Endothelial cell (in vitro differentiated cells): Measurements from ENCODE around the gene PARP14. TPM values are rescaled to one million over a fixed set of nuclear protein-coding genes. Genes with fewer than 3 reads are reported as not detected.

Experiments
- DNase-seq: peaks from one replicate; pipeline ENCODE4 v3.0.0; 2021; ENCODE audit warnings: low spot score
- H3K27ac Mint-ChIP-seq: one replicate; pipeline ENCODE4 v1.8.0; 2021; ENCODE audit warnings: mixed read lengths, inconsistent platforms; ENCODE audit not compliant: unreplicated experiment
- H3K27me3 Mint-ChIP-seq: one replicate; pipeline ENCODE4 v1.8.0; 2021; ENCODE audit warnings: mild to moderate bottlenecking, moderate library complexity, mixed read lengths, inconsistent platforms; ENCODE audit not compliant: unreplicated experiment
- H3K36me3 Mint-ChIP-seq: one replicate; pipeline ENCODE4 v1.8.0; 2021; ENCODE audit warnings: mild to moderate bottlenecking, low read depth, mixed read lengths, inconsistent platforms; ENCODE audit not compliant: unreplicated experiment
- H3K4me1 Mint-ChIP-seq: one replicate; pipeline ENCODE4 v1.8.0; 2021; ENCODE audit warnings: mild to moderate bottlenecking, mixed read lengths, inconsistent platforms; ENCODE audit not compliant: unreplicated experiment
- H3K4me3 Mint-ChIP-seq: one replicate; pipeline ENCODE4 v1.8.0; 2021; ENCODE audit warnings: mild to moderate bottlenecking, mixed read lengths, inconsistent platforms; ENCODE audit not compliant: unreplicated experiment
- H3K9me3 Mint-ChIP-seq: one replicate; pipeline ENCODE4 v1.8.0; 2021; ENCODE audit warnings: mixed read lengths, inconsistent platforms; ENCODE audit not compliant: unreplicated experiment
- CTCF ChIP-seq: fragments of 200-600 bp; sonication (generic); IDR thresholded peaks from one replicate; pipeline ENCODE4 v1.5.0; 2021; ENCODE audit warnings: antibody characterized with exemption; ENCODE audit not compliant: unreplicated experiment
- total RNA-seq: library from RNA; stranded (reverse); fragmentation: NEBNext Ultra II Directional; extraction: Animal tissue kit (Norgen Biotek cat#: 25700); gene quantifications from one replicate; pipeline ENCODE4 v1.2.1, GENCODE V29; 2021; ENCODE audit not compliant: unreplicated experiment

Gene PARP14
- total RNA-seq, 1 donor from 2014 or later, result 41.9 TPM

- Mint-ChIP-seq H3K9me3 (no peaks in the 10 kb centered on the region), H3K36me3 (no peaks in the 10 kb centered on the region), H3K27me3 (no peaks in the 10 kb centered on the region), H3K4me3 (no peak overlapping the region), H3K27ac (no peak overlapping the region), H3K4me1 (peaks cover 2% of the 10 kb centered on the region)
- no peak for TF ChIP-seq CTCF
- no peak for DNase-seq
Measured at GRCh38 chr3:122671553-122671952, 9.1 kb upstream of the PARP14 start.

- no peak overlapping the region for H3K4me3 Mint-ChIP-seq
Measured at GRCh38 chr3:122674339-122674738, 6.3 kb upstream of the PARP14 start.

DNA sequence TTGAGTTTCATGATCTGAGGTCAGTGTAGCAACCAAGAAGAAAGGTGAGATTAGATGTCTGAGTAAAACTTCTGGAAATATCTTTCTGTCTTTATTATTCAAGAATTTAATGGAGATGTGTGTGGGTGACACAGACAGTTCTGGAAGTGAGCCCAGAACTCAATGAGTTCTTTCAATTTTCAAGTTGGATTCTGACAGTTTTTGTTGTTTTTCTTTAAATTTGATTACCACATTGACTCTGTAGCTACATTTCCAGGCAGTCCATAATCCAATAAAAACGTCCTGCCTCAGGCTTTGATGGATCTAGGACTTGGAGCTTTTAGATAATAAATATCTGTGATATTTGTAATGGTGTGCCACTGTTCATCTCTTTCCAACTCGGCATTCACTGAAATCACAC, 3.9 kb upstream of the PARP14 start:
- Mint-ChIP-seq H3K36me3 (peaks cover 5% of the 10 kb centered on the region), H3K4me3 (no peak overlapping the region), H3K27me3 (peaks cover 15% of the 10 kb centered on the region), H3K4me1 (peaks cover 31% of the 10 kb centered on the region), H3K27ac (no peak overlapping the region), H3K9me3 (no peaks in the 10 kb centered on the region)
- DNase-seq, result no peak
- no peak for TF ChIP-seq CTCF

More at GRCh38 chr3:122674339-122674738, 6.3 kb upstream of the PARP14 start:
- H3K36me3 Mint-ChIP-seq, result no peaks in the 10 kb centered on the region
- no peak for DNase-seq
- no peaks in the 10 kb centered on the region for H3K9me3 Mint-ChIP-seq
- TF ChIP-seq CTCF, result no peak
- peaks cover 4% of the 10 kb centered on the region for H3K27me3 Mint-ChIP-seq
- no peak overlapping the region for H3K27ac Mint-ChIP-seq
- peaks cover 13% of the 10 kb centered on the region for H3K4me1 Mint-ChIP-seq

DNA sequence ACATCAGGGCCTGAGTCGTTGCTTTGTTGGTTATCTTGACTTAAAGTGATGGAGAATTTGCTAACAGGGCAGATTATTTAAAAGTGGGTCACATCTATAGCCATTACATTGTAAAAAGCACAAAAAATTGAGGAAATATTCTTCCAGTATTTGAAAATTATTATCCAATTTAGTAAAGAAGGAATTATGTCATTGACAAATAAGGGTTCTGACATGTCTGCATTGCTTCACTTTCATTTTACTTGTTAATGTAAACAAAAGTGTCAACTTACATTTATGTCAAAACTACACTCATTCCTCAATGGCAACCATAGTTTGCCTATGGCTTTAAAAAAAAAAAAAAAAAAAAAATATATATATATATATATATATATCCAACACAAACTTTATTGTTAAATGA, 3.4 kb upstream of the PARP14 start:
- no peak for TF ChIP-seq CTCF
- Mint-ChIP-seq H3K9me3 (no peaks in the 10 kb centered on the region), H3K27ac (no peak overlapping the region), H3K36me3 (peaks cover 5% of the 10 kb centered on the region), H3K4me3 (no peak overlapping the region), H3K27me3 (peaks cover 15% of the 10 kb centered on the region), H3K4me1 (peaks cover 33% of the 10 kb centered on the region)
- no peak for DNase-seq

DNA sequence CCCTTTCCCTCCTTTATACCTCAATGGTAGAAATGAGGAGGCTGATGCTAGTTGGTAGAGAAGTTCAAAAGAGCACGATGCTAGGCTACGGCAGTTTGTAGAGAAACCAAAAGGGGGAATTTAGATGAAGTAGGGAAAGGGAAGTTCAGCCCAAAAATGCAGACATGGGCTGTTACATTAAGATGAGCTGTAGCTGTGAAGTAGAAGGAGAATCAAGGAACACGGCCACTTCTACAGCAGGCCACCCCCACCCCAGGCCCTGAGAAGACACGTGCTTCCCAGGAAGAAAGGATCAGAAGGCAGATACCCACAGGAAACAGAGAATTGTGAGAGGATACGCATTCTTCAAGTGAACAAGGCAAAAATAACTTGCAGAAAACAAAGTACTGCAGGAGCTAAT, 2.1 kb upstream of the PARP14 start:
- H3K4me1 Mint-ChIP-seq, result peaks cover 41% of the 10 kb centered on the region
- no peaks in the 10 kb centered on the region for H3K9me3 Mint-ChIP-seq
- no peak for DNase-seq
- peaks cover 15% of the 10 kb centered on the region for H3K27me3 Mint-ChIP-seq
- TF ChIP-seq CTCF, result no peak
- H3K27ac Mint-ChIP-seq, result no peak overlapping the region
- peaks cover 5% of the 10 kb centered on the region for H3K36me3 Mint-ChIP-seq
- H3K4me3 Mint-ChIP-seq, result no peak overlapping the region
